AG09319 (cell line): Measurements from ENCODE around the gene SELENBP1.

Experiments used
- DNase-seq: peaks from one replicate; pipeline ENCODE4 v3.0.0-alpha.2; 2010; ENCODE audit warnings: low read depth; ENCODE audit errors: extremely low read depth
- CTCF ChIP-seq: IDR thresholded peaks from 2 replicates; pipeline ENCODE4 v1.5.1; 2011; ENCODE audit warnings: low read depth, mild to moderate bottlenecking, inconsistent platforms, low read length, moderate library complexity

SELENBP1 gene

DNA sequence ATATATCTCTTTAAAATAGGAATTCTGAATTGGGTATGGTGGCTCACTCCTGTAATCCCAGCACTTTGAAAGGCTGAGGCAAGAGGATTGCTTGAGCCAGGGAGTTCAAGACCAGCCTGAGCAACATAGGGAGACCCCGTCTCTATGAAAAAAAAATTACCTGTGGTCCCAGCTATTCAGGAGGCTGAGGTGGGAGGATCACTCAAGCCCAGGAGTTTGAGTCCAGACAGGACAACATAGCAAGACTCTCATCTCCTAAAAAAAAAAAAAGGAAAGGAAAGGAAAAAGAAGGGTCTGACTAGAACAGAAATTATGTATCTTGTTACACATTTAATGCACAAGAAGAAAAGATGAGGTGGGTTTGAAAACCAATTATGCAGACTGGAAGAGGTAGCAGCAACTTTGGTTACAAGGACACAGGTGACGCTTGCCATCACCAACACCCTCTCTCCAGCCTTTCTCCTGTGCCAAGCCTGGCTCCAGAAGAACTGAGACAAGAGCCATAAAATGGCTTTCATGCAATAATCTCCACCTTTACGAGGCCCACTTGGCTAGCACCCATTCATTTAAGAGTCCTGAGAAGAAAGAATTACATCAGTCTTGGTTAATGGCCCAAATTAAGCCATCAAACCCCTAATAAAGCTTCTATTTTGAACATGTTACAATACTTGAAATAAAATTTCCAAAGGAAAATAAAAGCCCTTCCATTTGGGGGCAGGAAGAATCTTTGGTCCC lies 4.8 kb upstream of the SELENBP1 start:
- DNase-seq = no peak
- TF ChIP-seq CTCF = no peak

GRCh38 chr1:151373196-151373595 lies 691 bp upstream of the SELENBP1 start:
- TF ChIP-seq CTCF = no peak
- no peak for DNase-seq

GRCh38 chr1:151371370-151372057 lies 991 bp downstream of the SELENBP1 start:
- TF ChIP-seq CTCF = no peak
- DNase-seq = peak; percentile 22

GRCh38 chr1:151370211-151370911 lies 2.1 kb downstream of the SELENBP1 start:
- TF ChIP-seq CTCF = no peak
- no peak for DNase-seq

GRCh38 chr1:151369621-151370048 lies 2.9 kb downstream of the SELENBP1 start:
- no peak for TF ChIP-seq CTCF
- DNase-seq = no peak

GRCh38 chr1:151369302-151369610 lies 3.2 kb downstream of the SELENBP1 start:
- no peak for TF ChIP-seq CTCF
- no peak for DNase-seq
